Measurements from ENCODE around the gene SOX5.

The SOX5 gene

DNA sequence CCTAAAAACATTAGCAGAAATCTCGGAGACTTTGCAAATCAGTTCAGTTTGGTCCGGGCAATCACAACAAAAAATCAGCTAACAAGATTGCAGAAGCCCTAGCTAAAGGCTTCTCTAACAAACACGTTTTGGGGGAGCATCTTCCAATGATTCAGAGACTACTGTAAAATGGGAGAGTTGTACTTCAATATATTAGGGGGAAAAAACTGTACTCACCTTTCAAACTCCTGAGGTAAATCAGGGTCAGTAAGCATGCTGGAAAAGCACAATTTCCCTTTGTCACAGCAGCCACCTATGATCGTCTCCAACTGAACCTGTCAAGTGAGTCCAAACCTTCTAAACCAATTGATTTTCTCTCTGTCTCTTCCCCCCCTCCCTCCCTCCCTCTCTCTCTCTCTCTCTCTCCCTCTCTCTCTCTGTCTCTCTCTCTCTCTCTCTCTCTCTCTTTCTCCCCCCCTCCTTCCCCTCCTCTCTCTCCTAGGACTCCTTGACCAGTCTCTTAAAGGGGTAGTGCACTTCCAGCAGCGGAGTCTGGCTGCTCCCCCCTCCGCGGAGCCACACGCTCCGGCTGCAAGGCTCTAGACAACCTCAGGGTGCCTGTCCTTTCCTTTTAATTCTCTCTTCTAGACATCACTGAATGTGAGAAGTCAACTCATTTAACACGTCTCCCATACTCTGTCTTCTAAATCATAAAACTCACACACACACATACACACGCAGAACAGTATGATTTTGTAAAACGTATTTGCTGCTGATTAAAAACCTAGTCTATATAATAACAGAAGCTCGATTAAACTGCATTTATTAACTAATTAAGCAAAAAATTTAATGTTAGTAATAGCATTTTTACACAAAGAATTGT, at the start of gene SOX5:
TSS of gene SOX5 (minus strand) at position 323 of the 862 bp plus-strand sequence. CDS start at position 254, 69 bp downstream.
- DNase-seq = peak in 1 of 2 experiments; percentile 56

DNA sequence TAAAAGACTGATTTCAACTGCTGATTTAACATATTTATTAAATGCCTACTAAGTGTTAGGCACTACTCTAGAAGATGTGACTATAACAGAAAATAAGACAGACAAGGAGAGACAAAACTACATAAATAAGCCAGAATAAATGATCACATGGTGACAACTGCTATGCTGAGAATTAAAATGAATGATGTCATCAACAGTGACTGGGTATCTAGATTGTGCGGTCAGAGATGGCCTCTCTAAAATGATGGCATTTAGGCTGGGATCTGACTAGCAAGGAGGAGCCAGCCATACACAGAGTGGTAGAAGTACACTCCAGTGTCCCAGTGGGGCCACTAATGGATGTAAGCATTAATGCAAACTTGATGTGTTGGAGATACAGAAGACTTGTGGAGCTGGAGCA, 37.6 kb upstream of the SOX5 start:
- no peak for DNase-seq

DNA sequence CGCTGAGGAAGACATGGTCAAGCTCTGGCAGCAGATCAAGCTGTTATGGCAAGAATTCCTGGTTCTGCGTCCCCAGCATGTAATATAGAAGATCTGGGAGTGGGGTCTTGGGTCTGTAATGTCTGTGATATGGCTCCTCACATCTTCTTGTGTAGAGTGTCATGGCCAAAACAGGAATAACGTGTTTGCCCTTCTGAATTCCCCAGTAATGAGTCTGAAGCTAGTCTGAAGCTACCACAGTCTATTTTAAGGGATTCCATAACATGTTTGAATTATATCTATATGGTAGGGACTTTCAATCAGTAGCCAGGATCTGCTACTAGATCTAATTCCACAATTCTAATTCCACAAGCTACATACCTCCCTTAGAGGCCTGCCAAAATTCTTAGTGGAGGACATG, 31.4 kb upstream of the SOX5 start:
- DNase-seq = no peak

DNA sequence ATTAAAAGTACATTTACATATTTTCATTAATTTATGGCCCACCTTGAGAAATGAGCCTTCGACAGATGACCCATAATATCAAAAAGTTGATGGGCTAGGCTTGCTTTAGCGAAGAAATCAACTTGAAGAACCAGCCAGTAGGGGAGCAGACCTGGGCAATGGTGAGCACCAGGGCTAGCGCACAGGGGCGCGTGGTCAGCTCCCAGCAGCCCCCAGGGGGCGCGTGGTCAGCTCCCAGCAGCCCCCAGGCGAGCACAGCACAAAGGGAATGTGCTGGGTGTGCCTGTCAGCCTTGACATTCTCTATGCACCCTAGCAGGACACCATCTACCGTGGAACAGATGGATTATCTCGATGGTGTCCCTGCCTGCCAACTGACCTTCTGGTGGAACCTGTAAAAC, 15.3 kb upstream of the SOX5 start:
- no peak for DNase-seq

DNA sequence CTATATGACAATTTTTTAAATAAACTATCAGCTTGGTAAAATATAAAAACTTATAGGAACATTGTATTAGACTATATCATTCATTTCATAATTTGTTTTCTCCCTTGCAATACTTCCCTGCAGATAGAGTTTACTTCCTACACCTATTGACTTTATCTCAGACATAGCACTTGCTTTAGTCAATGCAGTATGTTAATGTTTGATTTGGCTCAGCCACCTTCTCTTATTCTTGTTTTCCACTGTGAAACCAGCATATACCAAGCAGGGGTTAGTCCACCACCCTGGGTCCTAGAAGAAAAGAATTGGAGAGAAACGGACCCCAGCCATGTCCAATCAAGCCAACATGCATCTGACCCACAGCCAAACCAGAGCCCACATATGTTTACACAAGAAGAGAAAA, 10.4 kb upstream of the SOX5 start:
- DNase-seq = no peak

DNA sequence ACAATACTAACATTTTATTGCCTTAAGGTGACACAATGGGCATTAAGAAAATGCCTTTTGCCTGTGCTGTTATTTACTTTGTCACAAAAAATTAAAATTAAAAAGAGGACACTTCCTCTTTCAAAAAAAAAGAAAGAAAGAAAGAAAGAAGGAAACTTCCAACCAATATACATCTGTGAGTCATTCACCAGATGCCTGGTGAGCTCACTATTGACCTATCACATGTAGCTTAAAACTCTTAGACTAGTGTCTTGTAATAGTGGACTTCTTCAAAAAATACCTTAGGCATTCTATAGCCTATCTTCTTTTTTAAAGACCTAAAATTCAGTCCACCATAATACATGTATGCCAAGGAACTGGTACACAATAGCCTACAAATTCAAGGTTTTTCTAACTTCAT, 4.9 kb upstream of the SOX5 start:
- no peak for DNase-seq

DNA sequence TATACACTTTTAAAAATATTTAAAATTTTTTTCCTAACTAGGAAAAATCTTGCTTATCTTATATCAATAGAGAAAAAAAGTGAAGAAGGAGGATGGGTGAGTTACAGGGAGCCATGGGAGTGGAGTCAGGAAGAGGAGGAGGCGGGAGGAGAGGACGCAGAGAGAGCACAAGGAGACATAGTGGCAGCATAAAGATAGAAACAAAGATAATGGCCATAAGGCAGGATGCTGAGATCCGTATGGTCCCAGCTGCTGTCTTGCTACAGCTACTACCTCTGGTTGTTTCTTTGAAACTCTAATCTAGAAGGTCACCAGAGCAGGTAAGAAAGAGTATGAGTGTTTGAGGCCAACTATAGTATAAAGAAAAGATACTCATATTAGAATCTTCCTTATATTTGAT, 2.6 kb upstream of the SOX5 start:
- DNase-seq = no peak

DNA sequence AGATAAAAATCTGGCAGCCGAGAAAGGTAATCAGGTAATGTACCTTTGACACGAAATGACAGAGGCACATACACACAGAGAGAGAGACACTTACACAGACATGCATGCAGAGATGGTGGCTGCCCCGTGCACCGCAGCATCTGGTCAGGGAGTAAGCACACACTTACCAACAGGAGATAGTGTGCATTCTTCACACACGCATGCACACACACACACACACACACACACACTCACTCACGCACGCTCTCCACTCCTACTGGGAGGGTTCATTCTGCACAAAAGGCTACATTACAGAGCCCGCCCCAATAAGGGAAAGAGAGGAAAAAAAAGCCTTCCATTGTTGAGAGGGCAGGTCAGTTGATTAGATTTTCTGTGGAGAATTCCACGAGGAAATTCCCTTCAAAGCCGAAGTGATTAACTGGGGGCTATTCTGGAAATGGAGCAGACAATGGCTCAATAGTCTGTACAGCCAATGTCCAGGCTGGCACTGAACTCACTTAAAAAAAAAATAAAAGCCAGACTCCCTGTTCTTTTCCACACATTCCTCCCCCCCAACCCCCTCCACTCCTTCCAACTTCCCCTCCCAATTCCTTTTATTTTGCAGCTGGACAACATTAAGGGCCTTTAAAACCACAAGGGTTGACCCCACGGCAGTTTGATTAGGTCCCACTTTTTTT, 1.4 kb upstream of the SOX5 start:
- peak; percentile 51 to 52 for DNase-seq

DNA sequence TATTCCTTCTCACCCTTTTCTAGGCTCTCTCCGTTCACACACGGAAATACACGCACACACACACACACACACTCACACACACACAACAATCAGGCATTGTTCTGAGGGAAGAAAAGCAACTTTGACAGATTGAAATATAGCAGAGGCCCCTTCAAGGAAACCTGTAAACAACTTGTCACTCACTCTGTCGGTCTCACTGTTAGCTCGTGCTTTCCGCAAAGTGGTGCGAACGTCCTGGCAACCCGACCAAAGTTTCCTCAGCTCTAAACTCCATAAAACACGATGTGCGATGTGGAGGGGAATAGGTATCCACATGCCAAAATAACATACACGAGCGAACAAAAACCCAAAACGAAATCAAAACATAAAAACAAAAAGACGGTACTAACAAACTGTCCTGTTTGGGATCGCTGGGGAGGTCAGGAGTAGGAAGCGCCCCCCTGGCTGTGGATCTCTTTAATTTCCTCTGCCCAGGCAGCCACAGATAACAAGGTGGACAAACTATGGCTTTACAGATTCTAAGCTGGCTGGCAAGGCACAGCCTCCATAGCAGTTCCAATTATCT, 822 bp upstream of the SOX5 start:
- DNase-seq = peak in 1 of 2 experiments; percentile 41

DNA sequence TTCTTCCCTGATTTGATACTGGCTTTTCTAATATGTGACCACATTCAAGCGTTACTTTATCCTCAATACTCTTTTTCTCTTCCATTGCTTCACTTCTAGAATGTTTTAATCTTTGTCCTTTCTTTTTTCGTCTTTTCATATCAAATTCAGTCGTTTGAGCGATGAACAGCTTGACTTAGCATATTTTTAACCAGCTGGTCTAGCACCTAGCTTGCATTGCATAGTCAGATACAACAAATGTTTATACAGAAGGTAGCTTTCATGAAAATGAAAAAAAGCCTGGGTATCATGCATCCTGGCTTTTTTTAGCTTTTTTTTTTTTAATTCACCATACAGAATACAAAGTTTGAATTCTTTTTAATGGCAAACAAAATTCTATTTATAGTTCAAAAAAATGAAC, 1.2 kb downstream of the SOX5 start:
- no peak for DNase-seq

DNA sequence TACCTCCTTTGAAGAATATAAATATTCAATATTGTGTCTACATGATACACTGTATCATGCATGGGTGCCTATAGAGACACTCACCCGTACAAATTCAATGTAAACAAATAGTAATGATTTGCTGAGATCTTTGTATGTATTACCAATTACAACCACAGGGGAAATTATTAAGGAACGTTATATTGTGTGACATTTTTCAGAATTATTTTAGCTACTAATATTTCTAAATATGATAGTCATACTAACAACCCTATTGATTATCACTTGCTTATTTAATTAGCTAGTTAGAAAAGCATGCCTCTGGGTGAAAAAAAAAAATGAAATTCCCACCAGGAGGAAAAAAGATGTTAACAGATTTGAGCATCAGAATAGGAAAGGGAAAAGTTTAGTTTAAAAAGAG, 2.1 kb downstream of the SOX5 start:
- DNase-seq = no peak

DNA sequence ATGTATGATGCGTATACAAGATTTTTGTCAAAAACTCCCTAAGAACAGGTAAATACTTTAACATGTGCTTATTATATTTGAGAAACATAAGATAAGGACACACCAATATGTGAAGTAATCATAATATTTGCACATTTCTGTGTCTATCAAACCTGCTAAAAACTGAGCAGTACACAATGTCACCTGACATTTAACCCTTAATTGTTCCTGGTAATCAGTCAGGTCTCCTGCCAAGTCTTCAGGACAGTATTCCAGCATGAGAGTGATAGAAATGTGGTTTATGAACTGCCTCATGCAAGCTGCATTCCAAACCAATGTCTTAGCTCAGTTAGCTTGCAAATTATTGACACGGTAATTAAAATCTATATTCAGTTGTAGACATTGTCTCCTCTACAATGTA, 4.2 kb downstream of the SOX5 start:
- no peak for DNase-seq

DNA sequence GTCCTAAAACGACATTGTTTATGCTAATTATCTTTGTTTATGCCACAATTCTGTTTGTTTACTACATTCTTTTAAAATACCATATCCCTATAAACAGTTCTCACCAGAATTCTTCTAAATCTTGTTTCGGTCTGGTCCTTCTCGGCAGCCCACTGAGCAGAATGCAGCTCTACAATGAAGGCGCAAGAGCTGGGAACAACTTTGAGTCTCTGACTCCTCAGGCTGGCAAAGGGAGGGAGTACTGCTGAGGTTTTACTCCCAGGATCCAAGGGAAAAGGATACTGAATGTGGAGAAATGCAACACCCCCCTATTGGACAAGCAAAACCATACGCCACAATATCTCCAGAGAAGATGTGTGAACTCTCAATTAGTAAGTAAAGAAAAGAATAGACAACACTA, 5.4 kb downstream of the SOX5 start:
- DNase-seq = no peak

DNA sequence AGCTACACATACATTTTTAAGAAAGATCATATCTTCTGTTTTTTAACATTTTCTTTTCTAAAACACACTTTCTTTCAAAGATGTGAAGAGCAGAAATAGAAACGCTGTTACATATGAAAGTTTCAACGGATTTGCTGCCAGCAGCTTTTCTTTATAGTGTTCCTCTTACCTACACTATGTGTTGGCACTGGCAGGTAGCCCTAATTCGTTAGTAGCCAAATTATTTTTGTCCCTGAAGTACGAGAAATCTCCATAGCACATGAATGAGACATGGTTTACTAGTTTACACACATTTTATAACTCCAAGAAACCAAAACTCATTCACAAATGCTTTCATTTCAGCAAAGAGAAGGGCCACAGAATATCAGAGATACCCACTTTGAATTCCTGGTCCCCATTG, 6.6 kb downstream of the SOX5 start:
- DNase-seq = no peak

DNA sequence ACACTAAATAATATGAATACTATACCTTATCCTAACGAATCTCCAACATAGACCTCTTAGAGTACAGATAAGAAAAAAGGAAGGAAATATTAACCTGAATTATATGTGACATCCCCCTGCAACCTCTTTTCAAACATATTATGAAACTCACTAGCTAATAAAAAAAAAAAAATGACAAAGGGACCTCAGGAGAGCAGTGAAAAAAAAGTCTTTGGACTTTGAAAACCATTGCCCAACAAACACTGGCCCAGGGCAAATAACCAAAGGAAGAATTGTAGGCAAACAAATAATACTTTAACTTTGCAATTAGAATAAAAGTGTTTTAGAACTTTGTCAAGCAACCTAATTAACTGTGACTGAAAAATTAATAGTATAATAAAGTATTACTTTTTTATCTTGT, 7.7 kb downstream of the SOX5 start:
- DNase-seq = no peak

DNA sequence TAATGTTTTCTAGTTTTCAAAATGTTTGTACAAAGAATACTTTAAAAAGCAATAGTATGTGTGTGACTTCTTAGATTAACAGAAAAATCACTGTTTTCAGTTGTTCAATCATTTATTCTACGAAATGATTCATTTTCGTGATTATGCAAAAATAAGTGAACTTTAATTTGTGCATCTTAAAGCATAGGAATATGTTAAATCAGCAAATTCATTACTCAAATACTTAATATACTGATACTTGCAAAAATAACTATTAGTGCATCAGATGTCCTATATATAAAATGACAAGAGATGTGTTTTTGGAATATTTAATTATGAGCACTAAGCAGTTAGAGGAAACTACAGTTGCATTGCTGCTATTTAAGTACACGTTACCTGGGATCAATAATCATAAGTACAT, 11.0 kb downstream of the SOX5 start:
- no peak for DNase-seq

DNA sequence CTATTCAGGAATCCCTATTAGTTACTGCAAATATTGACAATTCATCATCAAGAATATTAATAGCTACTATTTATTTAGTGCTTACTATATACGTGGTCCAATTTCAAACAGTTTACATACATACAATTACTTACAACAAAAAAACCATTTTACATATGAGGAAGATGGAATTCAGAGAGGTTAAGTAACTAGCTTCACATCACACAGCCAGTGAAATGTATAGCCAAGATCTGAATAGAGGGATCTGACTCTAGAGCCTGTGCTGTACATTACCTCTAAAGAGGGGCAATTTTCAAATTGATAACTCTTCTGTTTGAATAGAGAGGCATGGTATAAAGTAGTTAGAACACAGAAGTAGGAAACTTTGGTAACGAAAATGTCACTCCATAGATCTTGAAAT, 18.3 kb downstream of the SOX5 start:
- no peak for DNase-seq

DNA sequence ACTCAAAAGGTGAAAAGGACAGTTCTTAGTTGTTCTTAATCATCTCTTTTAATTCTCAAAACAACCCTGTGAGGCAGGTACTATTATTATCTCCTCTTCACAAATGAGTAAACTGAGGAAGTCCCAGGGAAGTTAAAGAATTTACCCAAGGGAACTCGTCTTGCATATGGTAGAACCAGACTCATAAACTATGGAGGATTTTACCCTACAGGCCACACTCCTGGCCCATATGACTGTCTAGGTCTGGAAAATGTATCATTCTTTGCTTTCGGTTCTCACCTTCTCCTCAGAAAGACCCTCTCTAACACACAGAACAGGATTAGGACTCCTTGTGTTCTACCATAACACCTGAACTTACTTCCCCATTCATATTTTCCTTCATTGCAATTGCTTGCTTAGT, 18.9 kb downstream of the SOX5 start:
- DNase-seq = no peak

DNA sequence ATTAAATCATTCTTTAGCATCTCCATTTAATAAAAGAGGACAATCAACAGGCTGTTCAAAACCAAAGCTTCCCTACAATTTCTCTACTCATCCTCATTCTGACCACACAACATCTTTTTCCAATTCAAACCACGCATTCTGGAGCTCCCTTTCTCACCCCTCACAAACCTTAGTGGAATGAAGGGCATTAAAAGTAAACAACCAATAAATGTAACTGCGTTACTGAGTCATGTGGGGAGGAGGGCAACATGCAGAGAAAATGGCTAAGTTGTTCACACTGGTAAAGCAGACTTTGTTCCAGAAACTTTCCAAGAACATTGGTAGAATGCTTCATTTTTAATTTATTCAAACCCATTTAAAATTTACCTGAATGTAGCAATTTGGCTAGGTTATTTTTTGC, 19.6 kb downstream of the SOX5 start:
- no peak for DNase-seq

DNA sequence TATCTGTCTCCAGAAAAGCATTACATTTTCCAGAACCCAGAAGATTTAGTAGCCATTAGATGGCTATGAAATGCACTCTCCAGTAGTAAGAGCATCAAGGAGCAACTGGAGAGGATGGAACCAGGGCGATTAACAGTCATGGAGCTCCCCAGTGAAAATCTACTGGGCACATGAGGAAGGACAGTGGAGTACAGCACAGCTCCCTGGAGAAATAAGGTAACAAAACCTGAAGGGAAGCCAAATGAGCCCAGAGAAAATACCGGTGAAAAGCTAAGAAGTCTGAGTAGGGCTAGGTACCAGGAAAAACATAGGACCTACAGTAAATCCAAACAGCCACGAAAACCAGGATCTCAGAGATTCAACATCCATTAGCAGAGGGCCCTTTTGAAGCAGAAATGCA, 21.6 kb downstream of the SOX5 start:
- DNase-seq = no peak

DNA sequence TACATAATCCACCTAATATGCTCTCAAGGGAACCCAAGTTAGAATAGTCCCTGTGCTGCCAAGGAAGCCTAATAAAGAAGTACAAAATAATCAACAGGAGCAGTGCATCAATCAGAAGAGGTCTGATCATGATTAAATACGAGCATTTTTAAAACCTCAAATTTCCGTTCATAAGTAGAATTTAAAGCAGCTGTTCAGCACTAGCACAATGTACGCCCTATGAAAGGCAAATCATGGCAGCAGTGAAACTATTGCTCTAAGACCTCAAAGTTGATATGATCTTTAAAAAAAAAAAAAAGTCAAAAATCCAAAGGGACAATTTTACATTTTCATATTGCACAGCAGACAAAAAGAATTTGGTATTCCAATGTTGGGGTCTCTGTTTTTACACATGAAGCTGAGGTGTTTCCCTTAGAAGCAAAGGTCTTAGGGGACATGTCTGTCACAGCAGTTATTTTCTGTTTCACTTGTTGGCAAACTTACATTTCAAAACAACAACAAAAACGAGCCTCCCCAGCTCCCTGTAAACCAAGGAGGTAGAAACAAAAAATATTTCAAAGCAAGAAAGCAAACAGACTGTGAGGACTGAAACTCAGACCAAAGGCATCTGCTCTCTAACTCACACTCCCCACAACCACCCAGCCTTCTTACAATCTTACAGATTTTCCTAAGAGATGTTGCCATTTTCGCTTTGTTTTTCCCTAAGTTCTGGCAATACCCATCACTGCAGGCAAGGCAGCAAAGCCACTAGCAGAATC, 28.2 kb downstream of the SOX5 start:
- DNase-seq = no peak

DNA sequence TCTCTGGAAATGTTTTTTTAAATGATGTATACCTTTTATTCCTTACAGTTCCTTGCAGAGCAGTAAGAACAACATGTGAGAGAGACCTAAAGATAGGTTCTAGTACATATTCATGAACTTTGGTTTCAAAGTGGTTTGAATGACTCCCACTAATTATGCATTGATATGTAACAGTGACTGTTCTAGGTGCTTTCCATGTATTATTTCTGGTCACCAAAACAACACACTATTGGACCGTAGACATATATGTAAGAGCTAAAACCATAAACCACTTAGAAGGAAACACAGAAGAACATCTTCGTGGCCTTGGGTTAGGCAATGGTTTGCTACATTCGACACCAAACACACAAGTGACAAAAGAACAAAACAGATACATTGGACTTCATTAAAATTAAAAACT, 37.9 kb downstream of the SOX5 start:
- no peak for DNase-seq

DNA sequence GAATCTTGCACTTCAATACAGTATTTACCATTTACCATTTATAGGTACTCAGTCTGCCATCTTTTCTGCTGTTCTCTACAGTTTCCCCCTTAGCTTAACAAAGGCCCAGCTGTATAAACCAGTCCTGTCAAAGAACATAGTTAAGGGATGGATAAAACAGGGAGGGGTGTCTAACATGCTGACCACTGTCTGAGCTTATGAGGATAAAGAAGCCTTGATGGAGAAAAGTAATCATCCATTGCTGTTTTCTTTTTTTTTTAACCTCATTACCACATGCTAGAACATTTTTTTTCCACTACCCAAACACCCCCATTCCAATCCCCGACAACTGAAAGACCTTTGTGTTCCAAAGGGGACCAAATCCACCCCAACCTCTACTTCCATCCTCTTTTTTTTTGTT, 39.9 kb downstream of the SOX5 start:
- DNase-seq = no peak

DNA sequence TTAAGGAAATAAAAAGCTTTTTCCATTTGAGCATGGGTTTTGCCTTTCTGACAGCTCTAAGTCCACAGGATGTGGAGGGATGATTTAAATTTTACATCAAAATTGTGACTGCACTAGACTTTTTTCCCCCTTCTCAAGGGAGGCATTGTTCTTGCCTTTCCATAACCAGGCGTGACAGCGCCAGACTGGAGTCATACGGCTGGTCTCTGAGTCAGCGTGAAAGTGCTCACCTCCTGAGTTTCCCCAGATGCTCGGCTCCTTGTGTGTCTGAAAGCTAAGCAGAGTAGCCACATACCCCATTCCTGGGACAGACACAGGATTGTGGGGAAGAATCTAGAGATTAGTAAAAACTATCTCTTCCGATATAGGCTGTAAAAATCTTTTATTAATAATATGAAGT, 43.1 kb downstream of the SOX5 start:
- DNase-seq = no peak
